Body of pancreas (tissue), 4 donors: ENCODE data around the gene MEGF9.

ENCODE experiments used
- POLR2A ChIP-seq, 3 donors: fragments of 450-650 bp; IDR thresholded peaks; one replicate each; pipeline ENCODE4 v1.6.1; 2016; ENCODE audit warnings: antibody characterized with exemption in 3 of 3, mild to moderate bottlenecking in 2 of 3
- TF ChIP-seq, protein P1 (sequence below), 7 experiments: fragments of 450-650 bp in 4 of 7; fragments of 200-600 bp in 3 of 7; sonication (generic) in 3 of 7; IDR thresholded peaks; one replicate each; pipeline ENCODE4 v1.5.1; 2016 to 2019; ENCODE audit warnings: antibody characterized with exemption in 7 of 7

DNA sequence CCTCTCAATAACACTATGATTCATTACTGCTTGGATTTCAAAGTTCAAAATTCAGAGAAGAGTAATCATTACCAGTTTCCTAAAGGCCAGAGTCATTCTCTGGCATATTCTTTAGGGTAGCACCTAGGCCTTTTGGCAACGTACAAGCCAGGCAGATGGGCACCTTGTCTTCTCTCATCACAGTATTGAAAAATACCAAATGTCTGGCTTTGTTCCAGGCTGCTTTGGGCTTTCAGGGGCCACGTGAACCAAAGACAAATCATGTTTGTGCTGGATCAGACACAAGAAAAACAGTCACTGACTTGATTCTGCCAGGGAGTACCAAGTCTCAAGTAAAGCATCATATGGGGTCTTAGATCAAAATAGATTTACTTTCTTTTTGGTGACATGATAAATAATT lies 15.5 kb downstream of the MEGF9 start:
- TF ChIP-seq POLR2A (IDR thresholded peaks at IDR 0.05): no peak
- TF ChIP-seq, protein P1, sequence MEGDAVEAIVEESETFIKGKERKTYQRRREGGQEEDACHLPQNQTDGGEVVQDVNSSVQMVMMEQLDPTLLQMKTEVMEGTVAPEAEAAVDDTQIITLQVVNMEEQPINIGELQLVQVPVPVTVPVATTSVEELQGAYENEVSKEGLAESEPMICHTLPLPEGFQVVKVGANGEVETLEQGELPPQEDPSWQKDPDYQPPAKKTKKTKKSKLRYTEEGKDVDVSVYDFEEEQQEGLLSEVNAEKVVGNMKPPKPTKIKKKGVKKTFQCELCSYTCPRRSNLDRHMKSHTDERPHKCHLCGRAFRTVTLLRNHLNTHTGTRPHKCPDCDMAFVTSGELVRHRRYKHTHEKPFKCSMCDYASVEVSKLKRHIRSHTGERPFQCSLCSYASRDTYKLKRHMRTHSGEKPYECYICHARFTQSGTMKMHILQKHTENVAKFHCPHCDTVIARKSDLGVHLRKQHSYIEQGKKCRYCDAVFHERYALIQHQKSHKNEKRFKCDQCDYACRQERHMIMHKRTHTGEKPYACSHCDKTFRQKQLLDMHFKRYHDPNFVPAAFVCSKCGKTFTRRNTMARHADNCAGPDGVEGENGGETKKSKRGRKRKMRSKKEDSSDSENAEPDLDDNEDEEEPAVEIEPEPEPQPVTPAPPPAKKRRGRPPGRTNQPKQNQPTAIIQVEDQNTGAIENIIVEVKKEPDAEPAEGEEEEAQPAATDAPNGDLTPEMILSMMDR (IDR thresholded peaks at IDR 0.05): no peak
